Measurements from ENCODE around the gene RNF214. TPM values are rescaled to one million over a fixed set of nuclear protein-coding genes. Genes with fewer than 3 reads are reported as not detected.

Gene RNF214
- polyA plus RNA-seq, 1 experiment, result 15.1 TPM

DNA sequence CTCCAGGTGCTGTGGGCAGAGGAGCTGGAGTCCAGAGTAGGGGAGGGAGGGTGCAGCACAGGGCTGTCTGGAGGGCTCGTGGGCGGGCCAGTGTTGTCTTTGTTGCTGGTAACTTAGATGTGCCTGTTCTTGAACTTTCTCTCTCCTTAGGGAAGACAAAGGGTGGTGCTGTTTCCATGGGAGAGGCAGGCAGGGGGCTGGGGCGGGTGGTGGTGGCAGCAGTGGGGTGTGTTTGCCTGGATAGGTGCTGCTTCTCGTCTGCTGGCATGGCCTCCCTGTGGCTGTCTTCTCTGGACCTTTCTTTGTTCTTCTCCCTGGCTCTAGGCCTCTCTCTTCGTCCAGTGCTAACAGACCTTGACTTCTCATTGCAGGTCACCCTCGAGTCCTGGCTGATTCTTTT, 45.5 kb upstream of the RNF214 start:
- ChIA-PET POLR2A (no interaction called here), CTCF (no interaction called here)
- Histone ChIP-seq H3K4me3 (ENCODE audit: low read depth, low read length) (no peak overlapping the region), H3K27me3 (ENCODE audit: control insufficient read depth, insufficient read depth, low read length) (no peaks in the 10 kb centered on the region), H3K9me3 (ENCODE audit: control insufficient read depth, insufficient read depth, low read length) (no peaks in the 10 kb centered on the region), H3K27ac (ENCODE audit: low read depth, low read length) (no peak overlapping the region)
- no peak for DNase-seq (ENCODE audit: low read depth, low spot score)
- TF ChIP-seq, protein P1, sequence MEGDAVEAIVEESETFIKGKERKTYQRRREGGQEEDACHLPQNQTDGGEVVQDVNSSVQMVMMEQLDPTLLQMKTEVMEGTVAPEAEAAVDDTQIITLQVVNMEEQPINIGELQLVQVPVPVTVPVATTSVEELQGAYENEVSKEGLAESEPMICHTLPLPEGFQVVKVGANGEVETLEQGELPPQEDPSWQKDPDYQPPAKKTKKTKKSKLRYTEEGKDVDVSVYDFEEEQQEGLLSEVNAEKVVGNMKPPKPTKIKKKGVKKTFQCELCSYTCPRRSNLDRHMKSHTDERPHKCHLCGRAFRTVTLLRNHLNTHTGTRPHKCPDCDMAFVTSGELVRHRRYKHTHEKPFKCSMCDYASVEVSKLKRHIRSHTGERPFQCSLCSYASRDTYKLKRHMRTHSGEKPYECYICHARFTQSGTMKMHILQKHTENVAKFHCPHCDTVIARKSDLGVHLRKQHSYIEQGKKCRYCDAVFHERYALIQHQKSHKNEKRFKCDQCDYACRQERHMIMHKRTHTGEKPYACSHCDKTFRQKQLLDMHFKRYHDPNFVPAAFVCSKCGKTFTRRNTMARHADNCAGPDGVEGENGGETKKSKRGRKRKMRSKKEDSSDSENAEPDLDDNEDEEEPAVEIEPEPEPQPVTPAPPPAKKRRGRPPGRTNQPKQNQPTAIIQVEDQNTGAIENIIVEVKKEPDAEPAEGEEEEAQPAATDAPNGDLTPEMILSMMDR (IDR thresholded peaks at IDR 0.05; ENCODE audit: low read depth, low read length), result no peak

DNA sequence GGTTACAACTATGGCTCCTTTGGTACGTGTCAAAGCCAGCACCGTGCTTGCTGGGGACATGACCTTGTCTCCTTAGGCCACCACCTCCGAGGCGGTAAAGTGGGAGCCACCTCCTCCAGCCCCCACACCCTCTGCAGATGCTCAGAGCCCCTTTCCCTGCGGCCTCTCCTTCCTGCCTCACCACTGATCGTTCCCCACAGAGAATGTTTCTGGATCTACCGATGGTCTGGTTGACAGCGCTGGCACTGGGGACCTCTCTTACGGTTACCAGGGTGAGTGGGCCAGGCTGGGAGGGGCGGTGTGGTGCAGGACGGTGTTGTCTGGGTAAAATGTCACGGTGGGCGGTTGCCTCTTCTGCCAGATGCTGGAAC, 45.1 kb upstream of the RNF214 start:
- TF ChIP-seq, protein P1 (IDR thresholded peaks at IDR 0.05; ENCODE audit: low read depth, low read length), result no peak
- ChIA-PET CTCF (no interaction called here), POLR2A (no interaction called here)

DNA sequence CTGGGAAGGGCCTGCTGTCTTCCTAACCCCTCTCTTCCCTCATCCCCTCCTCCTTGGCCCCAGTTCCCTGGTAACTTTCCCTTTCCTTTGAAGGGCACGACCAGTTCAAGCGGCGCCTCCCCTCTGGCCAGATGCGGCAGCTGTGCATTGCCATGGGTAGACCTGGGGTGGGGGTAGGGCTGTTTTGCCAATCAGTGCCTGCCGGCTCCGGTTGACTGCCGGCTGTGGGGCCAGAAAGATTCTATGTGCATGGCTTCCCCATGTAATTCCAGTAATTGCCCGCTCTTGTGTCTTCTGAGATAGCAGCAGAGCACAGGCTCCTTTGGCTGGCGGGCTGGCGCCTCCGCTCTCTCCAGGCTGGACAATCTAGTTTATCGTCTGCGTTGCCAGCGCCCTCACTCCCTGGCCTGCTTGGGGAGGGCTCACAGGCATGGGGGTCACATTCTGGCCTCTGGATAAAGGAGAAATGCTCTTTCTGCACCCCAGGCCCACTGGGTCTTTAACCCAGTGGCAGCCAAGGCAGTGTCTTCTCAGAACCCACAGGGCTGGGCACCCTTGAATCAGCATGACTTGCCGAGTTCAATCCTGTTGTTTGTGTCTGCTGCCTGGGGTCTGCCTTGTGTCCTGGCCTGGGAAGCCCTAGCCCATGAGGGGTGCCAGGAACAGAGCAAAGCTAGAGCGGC, 44.5 kb upstream of the RNF214 start:
- ChIA-PET CTCF (no interaction called here), POLR2A (interaction anchor here (0.7 kb wide), 1 partner anchor 10 kb away, joined by 3 read pairs; no protein-coding TSS in a partner anchor)
- no peak overlapping the region for H3K27ac ChIP-seq (ENCODE audit: low read depth, low read length)
- TF ChIP-seq, protein P1 (IDR thresholded peaks at IDR 0.05; ENCODE audit: low read depth, low read length), result no peak
- DNase-seq (ENCODE audit: low read depth, low spot score), result no peak
- H3K27me3 ChIP-seq (ENCODE audit: control insufficient read depth, insufficient read depth, low read length), result no peaks in the 10 kb centered on the region
- H3K4me3 ChIP-seq (ENCODE audit: low read depth, low read length), result no peak overlapping the region
- no peaks in the 10 kb centered on the region for H3K9me3 ChIP-seq (ENCODE audit: control insufficient read depth, insufficient read depth, low read length)

More for the DNA sequence above, 45.1 kb upstream of the RNF214 start:
- H3K27me3 ChIP-seq (ENCODE audit: control insufficient read depth, insufficient read depth, low read length), result no peaks in the 10 kb centered on the region
- H3K9me3 ChIP-seq (ENCODE audit: control insufficient read depth, insufficient read depth, low read length), result no peaks in the 10 kb centered on the region
- no peak overlapping the region for H3K4me3 ChIP-seq (ENCODE audit: low read depth, low read length)
- no peak overlapping the region for H3K27ac ChIP-seq (ENCODE audit: low read depth, low read length)
- DNase-seq (ENCODE audit: low read depth, low spot score), result no peak

DNA sequence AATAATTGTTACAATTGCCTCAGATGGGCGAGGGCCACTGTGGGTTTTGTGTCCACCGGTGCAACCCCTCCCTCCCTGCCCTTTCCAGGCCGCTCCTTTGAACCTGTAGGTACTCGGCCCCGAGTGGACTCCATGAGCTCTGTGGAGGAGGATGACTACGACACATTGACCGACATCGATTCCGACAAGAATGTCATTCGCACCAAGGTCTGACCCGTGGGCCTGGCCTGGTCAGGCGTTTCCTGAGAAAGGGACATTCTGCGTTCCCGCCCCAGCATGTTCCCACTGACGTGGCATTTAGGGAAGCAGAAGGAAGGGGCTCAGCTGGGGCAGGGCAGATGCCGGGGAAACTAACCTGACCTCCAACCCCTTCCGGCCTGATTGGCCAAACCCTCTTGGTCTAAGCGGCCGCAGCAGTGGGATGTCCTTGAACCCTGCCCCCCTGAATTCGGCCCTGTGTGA, 43.8 kb upstream of the RNF214 start:
- CTCF ChIA-PET, result no interaction called here
- POLR2A ChIA-PET, result interaction anchor here (0.7 kb wide), 1 partner anchor 9 kb away, joined by 3 read pairs; no protein-coding TSS in a partner anchor
- Histone ChIP-seq H3K27ac (ENCODE audit: low read depth, low read length) (no peak overlapping the region), H3K4me3 (ENCODE audit: low read depth, low read length) (no peak overlapping the region), H3K27me3 (ENCODE audit: control insufficient read depth, insufficient read depth, low read length) (no peaks in the 10 kb centered on the region), H3K9me3 (ENCODE audit: control insufficient read depth, insufficient read depth, low read length) (no peaks in the 10 kb centered on the region)
- TF ChIP-seq, protein P1 (IDR thresholded peaks at IDR 0.05; ENCODE audit: low read depth, low read length), result no peak
- no peak for DNase-seq (ENCODE audit: low read depth, low spot score)

DNA sequence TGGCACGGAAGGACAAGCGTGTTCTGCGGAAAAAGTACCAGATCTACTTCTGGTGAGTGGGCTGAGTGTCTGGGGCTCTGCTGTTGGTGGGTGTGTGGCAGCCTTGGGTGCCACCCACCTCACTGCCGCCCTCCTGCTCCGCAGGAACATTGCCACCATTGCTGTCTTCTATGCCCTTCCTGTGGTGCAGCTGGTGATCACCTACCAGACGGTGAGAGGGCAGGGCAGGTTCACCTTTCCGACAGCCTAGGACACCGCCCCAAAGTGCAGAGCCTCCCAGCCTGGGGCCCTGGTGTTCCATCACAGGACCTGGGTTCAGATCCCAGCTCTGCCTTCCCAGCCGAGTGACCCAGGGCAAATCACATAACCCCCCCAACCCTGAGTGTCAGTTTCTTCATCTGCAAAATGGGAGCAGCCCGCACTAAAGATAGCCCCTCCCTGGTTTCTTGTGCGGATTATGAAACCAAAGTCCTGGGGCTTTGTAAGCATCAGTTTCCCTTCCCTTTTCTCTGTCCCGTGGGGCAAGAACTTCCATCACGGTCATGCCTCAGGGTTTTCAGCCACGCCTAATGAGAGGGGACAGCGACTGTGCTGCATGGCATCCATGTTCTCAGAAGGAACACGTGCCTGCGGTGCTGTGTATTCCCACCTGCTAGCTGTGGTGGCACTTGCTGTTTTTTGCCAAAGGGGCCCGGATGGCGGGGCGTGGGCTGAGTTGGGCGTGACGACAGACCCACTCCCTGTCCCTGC, 43.1 kb upstream of the RNF214 start:
- H3K27ac ChIP-seq (ENCODE audit: low read depth, low read length), result no peak overlapping the region
- ChIA-PET POLR2A (no interaction called here), CTCF (no interaction called here)
- DNase-seq (ENCODE audit: low read depth, low spot score), result no peak
- no peak overlapping the region for H3K4me3 ChIP-seq (ENCODE audit: low read depth, low read length)
- H3K27me3 ChIP-seq (ENCODE audit: control insufficient read depth, insufficient read depth, low read length), result no peaks in the 10 kb centered on the region
- TF ChIP-seq, protein P1 (IDR thresholded peaks at IDR 0.05; ENCODE audit: low read depth, low read length), result no peak
- no peaks in the 10 kb centered on the region for H3K9me3 ChIP-seq (ENCODE audit: control insufficient read depth, insufficient read depth, low read length)

Measured in AG04450 (cell line).